GM23338 (cell line): ENCODE results near the gene ID3.

Experiments
- CREB1 ChIP-seq: fragments of 250-450 bp; sonication (Bioruptor Pico); IDR thresholded peaks from 2 replicates; pipeline ENCODE4 v1.5.0; 2020; ENCODE audit warnings: low read depth, mild to moderate bottlenecking, moderate library complexity
- EZH2 ChIP-seq: fragments of 200-600 bp; sonication (generic); IDR thresholded peaks from one replicate; pipeline ENCODE4 v1.8.0; 2017; ENCODE audit warnings: antibody characterized with exemption, mild to moderate bottlenecking, low read depth; ENCODE audit not compliant: unreplicated experiment
- EZH2phosphoT487 ChIP-seq: fragments of 200-600 bp; sonication (generic); IDR thresholded peaks from one replicate; pipeline ENCODE4 v1.8.1; 2018; ENCODE audit warnings: antibody characterized with exemption; ENCODE audit not compliant: unreplicated experiment
- JUNB ChIP-seq: IDR thresholded peaks from one replicate; pipeline ENCODE4 v1.6.1; 2016; ENCODE audit warnings: antibody characterized with exemption; ENCODE audit not compliant: unreplicated experiment
- NANOG ChIP-seq: IDR thresholded peaks from 2 replicates; pipeline ENCODE4 v1.6.1; 2016; ENCODE audit warnings: antibody characterized with exemption, borderline replicate concordance
- POLR2AphosphoS5 ChIP-seq: IDR thresholded peaks from 2 replicates; pipeline ENCODE4 v1.6.1; 2016; ENCODE audit warnings: antibody characterized with exemption, low read depth
- STAT1 ChIP-seq: IDR thresholded peaks from one replicate; pipeline ENCODE4 v1.6.1; 2016; ENCODE audit warnings: antibody characterized with exemption; ENCODE audit not compliant: unreplicated experiment
- TF ChIP-seq, protein P1 (sequence below), 2 experiments: fragments of 200-600 bp in 1 of 2; sonication (generic) in 1 of 2; conservative IDR thresholded peaks; 2 replicates each; pipeline versions ENCODE4 v1.5.1 to v1.6.1; 2016 to 2017; ENCODE audit warnings: antibody characterized with exemption in 2 of 2, low read depth in 2 of 2, mild to moderate bottlenecking in 2 of 2, moderate library complexity in 1 of 2
- TF ChIP-seq, protein P2 (sequence below): IDR thresholded peaks from one replicate; pipeline ENCODE4 v1.6.1; 2018; ENCODE audit warnings: antibody characterized with exemption; ENCODE audit not compliant: unreplicated experiment
- TF ChIP-seq, protein P3 (sequence below): IDR thresholded peaks from 2 replicates; pipeline ENCODE4 v1.6.1; 2016; ENCODE audit warnings: antibody characterized with exemption

DNA sequence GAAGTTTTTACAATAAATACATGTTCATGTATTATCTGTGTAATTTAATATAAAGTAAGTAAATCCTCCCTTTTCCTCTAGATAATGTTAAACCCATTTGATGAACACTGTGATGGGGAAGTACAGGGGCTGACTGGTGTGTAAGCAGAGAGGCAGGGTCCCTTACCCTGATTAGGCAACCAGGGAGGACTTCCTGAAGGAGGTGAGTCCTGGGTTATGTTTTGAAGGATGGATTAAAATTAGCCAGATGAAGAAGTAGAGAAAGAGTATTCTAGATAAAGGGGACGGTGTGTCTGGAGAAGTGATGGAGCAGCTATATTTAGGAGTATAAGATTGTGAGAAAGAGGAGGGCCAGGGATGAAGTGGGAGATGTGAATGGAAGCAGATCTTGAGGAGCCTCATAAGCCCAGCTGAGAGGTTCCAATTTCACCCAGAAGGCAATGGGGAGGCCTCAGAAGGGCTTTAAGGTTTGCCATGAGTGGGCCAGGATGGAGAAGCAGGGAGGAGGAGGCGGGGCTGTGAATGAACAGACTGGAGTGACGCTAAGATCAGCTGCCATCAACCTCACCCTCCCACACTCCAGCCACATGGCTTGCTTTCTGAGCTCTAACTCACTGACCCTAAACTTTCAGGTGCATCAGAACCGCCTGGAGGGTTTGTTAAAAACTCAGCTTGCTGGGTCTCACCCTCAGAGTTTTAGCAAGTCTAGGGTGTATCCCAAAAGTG, 30.9 kb upstream of the ID3 start:
- no peak for TF ChIP-seq EZH2
- TF ChIP-seq, protein P1, sequence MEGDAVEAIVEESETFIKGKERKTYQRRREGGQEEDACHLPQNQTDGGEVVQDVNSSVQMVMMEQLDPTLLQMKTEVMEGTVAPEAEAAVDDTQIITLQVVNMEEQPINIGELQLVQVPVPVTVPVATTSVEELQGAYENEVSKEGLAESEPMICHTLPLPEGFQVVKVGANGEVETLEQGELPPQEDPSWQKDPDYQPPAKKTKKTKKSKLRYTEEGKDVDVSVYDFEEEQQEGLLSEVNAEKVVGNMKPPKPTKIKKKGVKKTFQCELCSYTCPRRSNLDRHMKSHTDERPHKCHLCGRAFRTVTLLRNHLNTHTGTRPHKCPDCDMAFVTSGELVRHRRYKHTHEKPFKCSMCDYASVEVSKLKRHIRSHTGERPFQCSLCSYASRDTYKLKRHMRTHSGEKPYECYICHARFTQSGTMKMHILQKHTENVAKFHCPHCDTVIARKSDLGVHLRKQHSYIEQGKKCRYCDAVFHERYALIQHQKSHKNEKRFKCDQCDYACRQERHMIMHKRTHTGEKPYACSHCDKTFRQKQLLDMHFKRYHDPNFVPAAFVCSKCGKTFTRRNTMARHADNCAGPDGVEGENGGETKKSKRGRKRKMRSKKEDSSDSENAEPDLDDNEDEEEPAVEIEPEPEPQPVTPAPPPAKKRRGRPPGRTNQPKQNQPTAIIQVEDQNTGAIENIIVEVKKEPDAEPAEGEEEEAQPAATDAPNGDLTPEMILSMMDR (conservative IDR thresholded peaks at IDR 0.05; ENCODE audit: low read depth in 2 of 2) = no peak
- TF ChIP-seq POLR2AphosphoS5 = no peak
- TF ChIP-seq, protein P2, sequence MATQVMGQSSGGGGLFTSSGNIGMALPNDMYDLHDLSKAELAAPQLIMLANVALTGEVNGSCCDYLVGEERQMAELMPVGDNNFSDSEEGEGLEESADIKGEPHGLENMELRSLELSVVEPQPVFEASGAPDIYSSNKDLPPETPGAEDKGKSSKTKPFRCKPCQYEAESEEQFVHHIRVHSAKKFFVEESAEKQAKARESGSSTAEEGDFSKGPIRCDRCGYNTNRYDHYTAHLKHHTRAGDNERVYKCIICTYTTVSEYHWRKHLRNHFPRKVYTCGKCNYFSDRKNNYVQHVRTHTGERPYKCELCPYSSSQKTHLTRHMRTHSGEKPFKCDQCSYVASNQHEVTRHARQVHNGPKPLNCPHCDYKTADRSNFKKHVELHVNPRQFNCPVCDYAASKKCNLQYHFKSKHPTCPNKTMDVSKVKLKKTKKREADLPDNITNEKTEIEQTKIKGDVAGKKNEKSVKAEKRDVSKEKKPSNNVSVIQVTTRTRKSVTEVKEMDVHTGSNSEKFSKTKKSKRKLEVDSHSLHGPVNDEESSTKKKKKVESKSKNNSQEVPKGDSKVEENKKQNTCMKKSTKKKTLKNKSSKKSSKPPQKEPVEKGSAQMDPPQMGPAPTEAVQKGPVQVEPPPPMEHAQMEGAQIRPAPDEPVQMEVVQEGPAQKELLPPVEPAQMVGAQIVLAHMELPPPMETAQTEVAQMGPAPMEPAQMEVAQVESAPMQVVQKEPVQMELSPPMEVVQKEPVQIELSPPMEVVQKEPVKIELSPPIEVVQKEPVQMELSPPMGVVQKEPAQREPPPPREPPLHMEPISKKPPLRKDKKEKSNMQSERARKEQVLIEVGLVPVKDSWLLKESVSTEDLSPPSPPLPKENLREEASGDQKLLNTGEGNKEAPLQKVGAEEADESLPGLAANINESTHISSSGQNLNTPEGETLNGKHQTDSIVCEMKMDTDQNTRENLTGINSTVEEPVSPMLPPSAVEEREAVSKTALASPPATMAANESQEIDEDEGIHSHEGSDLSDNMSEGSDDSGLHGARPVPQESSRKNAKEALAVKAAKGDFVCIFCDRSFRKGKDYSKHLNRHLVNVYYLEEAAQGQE = no peak
- TF ChIP-seq CREB1 (CRISPR knock-in tag) = no peak
- TF ChIP-seq, protein P3, sequence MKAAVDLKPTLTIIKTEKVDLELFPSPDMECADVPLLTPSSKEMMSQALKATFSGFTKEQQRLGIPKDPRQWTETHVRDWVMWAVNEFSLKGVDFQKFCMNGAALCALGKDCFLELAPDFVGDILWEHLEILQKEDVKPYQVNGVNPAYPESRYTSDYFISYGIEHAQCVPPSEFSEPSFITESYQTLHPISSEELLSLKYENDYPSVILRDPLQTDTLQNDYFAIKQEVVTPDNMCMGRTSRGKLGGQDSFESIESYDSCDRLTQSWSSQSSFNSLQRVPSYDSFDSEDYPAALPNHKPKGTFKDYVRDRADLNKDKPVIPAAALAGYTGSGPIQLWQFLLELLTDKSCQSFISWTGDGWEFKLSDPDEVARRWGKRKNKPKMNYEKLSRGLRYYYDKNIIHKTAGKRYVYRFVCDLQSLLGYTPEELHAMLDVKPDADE = no peak
- no peak for TF ChIP-seq EZH2phosphoT487
- TF ChIP-seq NANOG = no peak
- TF ChIP-seq JUNB = no peak
- no peak for TF ChIP-seq STAT1
